ENCODE results near the gene WDFY4.

Gene WDFY4

DNA sequence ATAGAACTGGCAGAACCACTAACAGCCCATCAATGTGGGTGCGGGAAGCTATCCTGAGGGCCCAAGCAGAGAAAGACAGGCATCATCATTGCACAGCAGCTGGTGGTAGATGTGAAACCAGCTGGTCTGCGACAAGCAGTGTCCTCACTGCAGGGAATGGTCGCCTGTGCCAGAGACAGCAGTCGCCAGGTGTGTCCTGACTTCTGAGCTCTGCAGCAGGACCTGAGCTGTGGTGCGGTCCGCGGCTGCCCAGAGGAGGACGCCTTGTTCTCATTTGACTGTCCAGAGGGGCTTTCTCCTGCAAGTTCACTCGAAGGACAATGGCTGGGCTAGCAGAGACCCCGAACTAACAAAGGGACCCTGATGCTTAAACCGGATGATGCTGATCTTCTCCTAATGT is 157.6 kb downstream of the WDFY4 start:
- no peak overlapping the region for H3K4me3 ChIP-seq (ENCODE audit: low read depth, low read length)
- no peak overlapping the region for H2AFZ ChIP-seq
- H3K4me2 ChIP-seq (ENCODE audit: low read length), result no peak overlapping the region
- no peaks in the 10 kb centered on the region for H3K4me1 ChIP-seq
- no peak overlapping the region for H3K27ac ChIP-seq
- no peaks in the 10 kb centered on the region for H3K79me2 ChIP-seq
- H3K9me3 ChIP-seq (ENCODE audit: control insufficient read depth, low read length), result no peaks in the 10 kb centered on the region
- H3K9ac ChIP-seq, result no peak overlapping the region
- H3K36me3 ChIP-seq (ENCODE audit: control insufficient read depth, insufficient read depth, low read length), result no peaks in the 10 kb centered on the region
- TF ChIP-seq, protein P1, sequence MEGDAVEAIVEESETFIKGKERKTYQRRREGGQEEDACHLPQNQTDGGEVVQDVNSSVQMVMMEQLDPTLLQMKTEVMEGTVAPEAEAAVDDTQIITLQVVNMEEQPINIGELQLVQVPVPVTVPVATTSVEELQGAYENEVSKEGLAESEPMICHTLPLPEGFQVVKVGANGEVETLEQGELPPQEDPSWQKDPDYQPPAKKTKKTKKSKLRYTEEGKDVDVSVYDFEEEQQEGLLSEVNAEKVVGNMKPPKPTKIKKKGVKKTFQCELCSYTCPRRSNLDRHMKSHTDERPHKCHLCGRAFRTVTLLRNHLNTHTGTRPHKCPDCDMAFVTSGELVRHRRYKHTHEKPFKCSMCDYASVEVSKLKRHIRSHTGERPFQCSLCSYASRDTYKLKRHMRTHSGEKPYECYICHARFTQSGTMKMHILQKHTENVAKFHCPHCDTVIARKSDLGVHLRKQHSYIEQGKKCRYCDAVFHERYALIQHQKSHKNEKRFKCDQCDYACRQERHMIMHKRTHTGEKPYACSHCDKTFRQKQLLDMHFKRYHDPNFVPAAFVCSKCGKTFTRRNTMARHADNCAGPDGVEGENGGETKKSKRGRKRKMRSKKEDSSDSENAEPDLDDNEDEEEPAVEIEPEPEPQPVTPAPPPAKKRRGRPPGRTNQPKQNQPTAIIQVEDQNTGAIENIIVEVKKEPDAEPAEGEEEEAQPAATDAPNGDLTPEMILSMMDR (IDR thresholded peaks at IDR 0.05), result no peak
- no peaks in the 10 kb centered on the region for H3K27me3 ChIP-seq (ENCODE audit: control insufficient read depth, insufficient read depth, low read length)

DNA sequence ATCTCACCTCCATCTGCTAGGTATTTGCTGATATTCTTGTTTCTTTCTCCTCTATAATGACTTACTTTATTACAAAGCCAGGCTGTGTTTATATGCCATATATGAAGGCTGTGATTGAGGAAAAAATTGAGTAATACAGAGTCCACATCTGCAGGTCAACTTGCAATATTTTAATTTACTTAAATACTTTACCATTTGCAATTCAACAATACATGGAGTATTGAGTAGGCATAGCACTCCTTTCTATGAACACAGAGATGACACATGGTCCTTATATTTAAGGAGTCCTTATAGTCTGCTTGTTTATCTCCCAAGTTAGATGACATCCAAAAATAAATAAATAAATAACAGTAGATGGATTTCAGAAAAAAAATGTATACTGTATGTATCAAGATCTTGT is 158.5 kb downstream of the WDFY4 start:
- H3K27me3 ChIP-seq (ENCODE audit: control insufficient read depth, insufficient read depth, low read length), result no peaks in the 10 kb centered on the region
- no peaks in the 10 kb centered on the region for H3K4me1 ChIP-seq
- H3K27ac ChIP-seq, result no peak overlapping the region
- TF ChIP-seq, protein P1 (IDR thresholded peaks at IDR 0.05), result no peak
- H2AFZ ChIP-seq, result no peak overlapping the region
- no peak overlapping the region for H3K4me2 ChIP-seq (ENCODE audit: low read length)
- H3K4me3 ChIP-seq (ENCODE audit: low read depth, low read length), result no peak overlapping the region
- H3K79me2 ChIP-seq, result no peaks in the 10 kb centered on the region
- no peaks in the 10 kb centered on the region for H3K9me3 ChIP-seq (ENCODE audit: control insufficient read depth, low read length)
- H3K36me3 ChIP-seq (ENCODE audit: control insufficient read depth, insufficient read depth, low read length), result no peaks in the 10 kb centered on the region
- H3K9ac ChIP-seq, result no peak overlapping the region

DNA sequence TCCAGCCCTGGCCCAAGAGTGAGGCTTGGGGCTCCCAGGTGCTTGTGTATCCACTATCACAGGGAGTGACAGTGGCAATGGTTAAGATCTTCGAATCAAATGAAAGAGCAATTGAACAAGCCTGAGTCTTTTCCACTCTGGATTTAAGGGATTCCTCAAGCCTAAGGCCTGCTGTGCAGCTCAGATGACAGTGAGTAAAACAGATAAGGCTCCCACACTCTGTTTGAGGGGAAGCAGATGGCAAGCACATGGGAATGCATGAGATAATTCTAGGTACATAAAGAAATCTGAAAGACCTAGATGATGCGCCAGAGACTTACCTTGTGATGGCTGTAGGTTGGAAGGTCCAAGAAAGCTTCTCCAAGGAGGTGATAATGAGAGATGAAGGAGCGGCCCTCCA is 159.9 kb downstream of the WDFY4 start:
- TF ChIP-seq, protein P1 (IDR thresholded peaks at IDR 0.05), result no peak
- H3K9ac ChIP-seq, result no peak overlapping the region
- H3K4me3 ChIP-seq (ENCODE audit: low read depth, low read length), result no peak overlapping the region
- no peak overlapping the region for H3K4me2 ChIP-seq (ENCODE audit: low read length)
- H2AFZ ChIP-seq, result no peak overlapping the region
- H3K27me3 ChIP-seq (ENCODE audit: control insufficient read depth, insufficient read depth, low read length), result no peaks in the 10 kb centered on the region
- H3K79me2 ChIP-seq, result no peaks in the 10 kb centered on the region
- no peaks in the 10 kb centered on the region for H3K9me3 ChIP-seq (ENCODE audit: control insufficient read depth, low read length)
- no peak overlapping the region for H3K27ac ChIP-seq
- no peaks in the 10 kb centered on the region for H3K4me1 ChIP-seq
- no peaks in the 10 kb centered on the region for H3K36me3 ChIP-seq (ENCODE audit: control insufficient read depth, insufficient read depth, low read length)

DNA sequence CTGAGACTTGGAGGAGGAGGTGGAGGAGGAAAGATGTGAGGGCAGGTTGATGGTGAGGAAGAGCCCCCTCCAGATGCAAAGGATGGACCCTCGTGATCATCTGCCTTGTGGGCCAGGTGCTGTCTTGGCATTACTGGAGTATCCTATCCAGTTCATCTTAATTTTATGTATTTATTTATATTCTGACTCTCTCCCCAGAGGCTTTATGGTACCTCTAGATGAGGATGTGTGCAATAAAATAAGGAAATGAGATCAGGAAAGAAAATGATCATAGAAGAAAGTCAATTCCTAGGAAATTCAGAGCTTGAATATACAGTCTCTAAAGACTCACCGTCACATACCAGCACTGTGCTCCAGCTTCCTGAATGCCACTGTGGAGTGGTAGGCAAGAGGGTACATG is 160.8 kb downstream of the WDFY4 start:
- H3K4me1 ChIP-seq, result no peaks in the 10 kb centered on the region
- TF ChIP-seq, protein P1 (IDR thresholded peaks at IDR 0.05), result no peak
- H3K36me3 ChIP-seq (ENCODE audit: control insufficient read depth, insufficient read depth, low read length), result no peaks in the 10 kb centered on the region
- no peaks in the 10 kb centered on the region for H3K9me3 ChIP-seq (ENCODE audit: control insufficient read depth, low read length)
- no peak overlapping the region for H3K9ac ChIP-seq
- H3K4me2 ChIP-seq (ENCODE audit: low read length), result no peak overlapping the region
- no peak overlapping the region for H2AFZ ChIP-seq
- H3K79me2 ChIP-seq, result no peaks in the 10 kb centered on the region
- no peak overlapping the region for H3K4me3 ChIP-seq (ENCODE audit: low read depth, low read length)
- H3K27ac ChIP-seq, result no peak overlapping the region
- H3K27me3 ChIP-seq (ENCODE audit: control insufficient read depth, insufficient read depth, low read length), result no peaks in the 10 kb centered on the region

DNA sequence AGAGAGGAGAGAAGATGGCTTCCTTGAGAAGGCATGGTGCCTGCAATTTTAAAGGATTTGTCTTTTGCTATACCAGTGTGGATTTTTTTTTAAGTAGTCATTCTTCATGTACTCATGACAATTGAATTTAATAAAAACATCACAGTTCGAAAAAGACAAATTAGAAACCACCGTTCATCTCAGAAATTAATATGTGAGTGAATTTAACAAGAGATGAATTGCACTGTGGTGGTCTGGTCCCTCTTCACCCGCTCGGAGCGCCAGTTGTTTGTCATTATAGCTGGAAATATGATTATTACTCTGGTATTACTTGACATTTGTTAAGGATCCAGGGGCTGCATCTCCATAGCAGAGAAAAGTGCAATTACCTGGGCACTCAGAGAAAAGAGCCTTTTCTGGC is 163.0 kb downstream of the WDFY4 start:
- H3K27ac ChIP-seq, result no peak overlapping the region

More for the DNA sequence above, 163.0 kb downstream of the WDFY4 start:
- Histone ChIP-seq H3K36me3 (ENCODE audit: control insufficient read depth, insufficient read depth, low read length) (no peaks in the 10 kb centered on the region), H3K9ac (no peak overlapping the region), H3K9me3 (ENCODE audit: control insufficient read depth, low read length) (no peaks in the 10 kb centered on the region), H2AFZ (no peak overlapping the region), H3K4me1 (no peaks in the 10 kb centered on the region), H3K4me3 (ENCODE audit: low read depth, low read length) (no peak overlapping the region), H3K27me3 (ENCODE audit: control insufficient read depth, insufficient read depth, low read length) (no peaks in the 10 kb centered on the region), H3K4me2 (ENCODE audit: low read length) (no peak overlapping the region), H3K79me2 (no peaks in the 10 kb centered on the region)
- TF ChIP-seq, protein P1 (IDR thresholded peaks at IDR 0.05), result no peak
